DOHH2 (cell line): ENCODE measurements around the gene GNL1.

Source experiments
- EZH2phosphoT487 ChIP-seq: fragments of 200-600 bp; sonication (generic); IDR thresholded peaks from 2 replicates; pipeline ENCODE4 v1.6.1; 2017; ENCODE audit warnings: borderline replicate concordance, mild to moderate bottlenecking, antibody characterized with exemption, low read length, moderate library complexity, mixed read lengths
- TF ChIP-seq, protein P1 (sequence below): fragments of 200-600 bp; sonication (generic); IDR thresholded peaks from one replicate; pipeline ENCODE4 v1.5.1; 2014; ENCODE audit warnings: antibody characterized with exemption, mild to moderate bottlenecking, low read depth, low read length; ENCODE audit not compliant: poor library complexity, severe bottlenecking

DNA sequence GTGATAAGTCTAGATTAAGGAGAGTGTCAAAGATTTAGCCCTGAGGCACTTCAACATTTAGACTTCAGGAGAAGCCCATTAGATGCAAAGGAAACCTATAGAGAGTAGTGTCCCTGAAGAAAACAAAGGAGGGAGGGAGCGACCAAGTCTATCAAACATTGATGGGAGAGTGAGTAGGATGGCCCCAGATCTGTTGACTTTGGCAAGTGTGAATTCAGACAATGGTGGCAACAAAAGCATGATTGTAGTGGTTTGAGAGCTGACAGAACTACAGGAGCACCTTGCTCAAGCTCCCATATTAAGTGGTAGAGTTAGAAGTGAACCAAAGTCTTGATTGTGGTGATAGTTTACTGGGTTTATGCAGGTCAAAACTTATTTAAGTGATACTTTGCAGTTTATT, 14.0 kb upstream of the GNL1 start:
- TF ChIP-seq, protein P1, sequence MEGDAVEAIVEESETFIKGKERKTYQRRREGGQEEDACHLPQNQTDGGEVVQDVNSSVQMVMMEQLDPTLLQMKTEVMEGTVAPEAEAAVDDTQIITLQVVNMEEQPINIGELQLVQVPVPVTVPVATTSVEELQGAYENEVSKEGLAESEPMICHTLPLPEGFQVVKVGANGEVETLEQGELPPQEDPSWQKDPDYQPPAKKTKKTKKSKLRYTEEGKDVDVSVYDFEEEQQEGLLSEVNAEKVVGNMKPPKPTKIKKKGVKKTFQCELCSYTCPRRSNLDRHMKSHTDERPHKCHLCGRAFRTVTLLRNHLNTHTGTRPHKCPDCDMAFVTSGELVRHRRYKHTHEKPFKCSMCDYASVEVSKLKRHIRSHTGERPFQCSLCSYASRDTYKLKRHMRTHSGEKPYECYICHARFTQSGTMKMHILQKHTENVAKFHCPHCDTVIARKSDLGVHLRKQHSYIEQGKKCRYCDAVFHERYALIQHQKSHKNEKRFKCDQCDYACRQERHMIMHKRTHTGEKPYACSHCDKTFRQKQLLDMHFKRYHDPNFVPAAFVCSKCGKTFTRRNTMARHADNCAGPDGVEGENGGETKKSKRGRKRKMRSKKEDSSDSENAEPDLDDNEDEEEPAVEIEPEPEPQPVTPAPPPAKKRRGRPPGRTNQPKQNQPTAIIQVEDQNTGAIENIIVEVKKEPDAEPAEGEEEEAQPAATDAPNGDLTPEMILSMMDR = no peak
- no peak for TF ChIP-seq EZH2phosphoT487
